Hepatocyte (in vitro differentiated cells): ENCODE results near the gene CFAP70.

ENCODE experiments used
- EZH2 ChIP-seq: fragments of 200-600 bp; sonication (generic); IDR thresholded peaks from 2 replicates; pipeline ENCODE4 v1.6.1; 2016; ENCODE audit warnings: antibody characterized with exemption, mild to moderate bottlenecking, borderline replicate concordance
- EZH2phosphoT487 ChIP-seq: fragments of 200-600 bp; sonication (generic); IDR thresholded peaks from one replicate; pipeline ENCODE4 v1.6.1; 2018; ENCODE audit warnings: antibody characterized with exemption, mild to moderate bottlenecking, low read depth, moderate library complexity; ENCODE audit not compliant: unreplicated experiment, severe bottlenecking
- TF ChIP-seq, protein P1 (sequence below): fragments of 200-600 bp; sonication (generic); IDR thresholded peaks from 2 replicates; pipeline ENCODE4 v1.5.1; 2016; ENCODE audit warnings: antibody characterized with exemption, mild to moderate bottlenecking; ENCODE audit not compliant: poor library complexity

- TF ChIP-seq, protein P1, sequence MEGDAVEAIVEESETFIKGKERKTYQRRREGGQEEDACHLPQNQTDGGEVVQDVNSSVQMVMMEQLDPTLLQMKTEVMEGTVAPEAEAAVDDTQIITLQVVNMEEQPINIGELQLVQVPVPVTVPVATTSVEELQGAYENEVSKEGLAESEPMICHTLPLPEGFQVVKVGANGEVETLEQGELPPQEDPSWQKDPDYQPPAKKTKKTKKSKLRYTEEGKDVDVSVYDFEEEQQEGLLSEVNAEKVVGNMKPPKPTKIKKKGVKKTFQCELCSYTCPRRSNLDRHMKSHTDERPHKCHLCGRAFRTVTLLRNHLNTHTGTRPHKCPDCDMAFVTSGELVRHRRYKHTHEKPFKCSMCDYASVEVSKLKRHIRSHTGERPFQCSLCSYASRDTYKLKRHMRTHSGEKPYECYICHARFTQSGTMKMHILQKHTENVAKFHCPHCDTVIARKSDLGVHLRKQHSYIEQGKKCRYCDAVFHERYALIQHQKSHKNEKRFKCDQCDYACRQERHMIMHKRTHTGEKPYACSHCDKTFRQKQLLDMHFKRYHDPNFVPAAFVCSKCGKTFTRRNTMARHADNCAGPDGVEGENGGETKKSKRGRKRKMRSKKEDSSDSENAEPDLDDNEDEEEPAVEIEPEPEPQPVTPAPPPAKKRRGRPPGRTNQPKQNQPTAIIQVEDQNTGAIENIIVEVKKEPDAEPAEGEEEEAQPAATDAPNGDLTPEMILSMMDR = no peak
- TF ChIP-seq EZH2 = no peak
- no peak for TF ChIP-seq EZH2phosphoT487
These were observed 118.8 kb downstream of the CFAP70 start for GRCh38 chr10:73239908-73240307.
